GM12878 (cell line): ENCODE measurements around the gene RBBP6. TPM values are rescaled to one million over a fixed set of nuclear protein-coding genes. Genes with fewer than 3 reads are reported as not detected.

Experiments
- ATAC-seq: fragments of 200-7000 bp; cut with Tn5 transposase; 3 replicates; pipeline ENCODE4 v1.9.1; 2020; ENCODE audit warnings: mild to moderate bottlenecking, moderate library complexity
- BruUV-seq: library from RNA; stranded (reverse); fragments of 400-500 nt; replicated peaks from 2 replicates; lab custom pipeline; 2021; lab: Mats Ljungman, UMichigan
- CTCF ChIA-PET: fragments of 300-600 bp; sonication (Branson Sonifier 250); formaldehyde crosslinking; extraction: SDS; loops from one replicate; lab custom pipeline; 2021; ENCODE audit warnings: inconsistent platforms; lab: Yijun Ruan, JAX
- POLR2A ChIA-PET: fragments of 350-600 bp; formaldehyde crosslinking; extraction: SDS; loops from one replicate; lab custom pipeline; 2021; ENCODE audit warnings: inconsistent platforms; lab: Charles Lee
- RAD21 ChIA-PET: fragments of 300-600 bp; sonication (Branson Sonifier 250); formaldehyde crosslinking; loops from one replicate; lab custom pipeline; 2023; ENCODE audit warnings: antibody characterized with exemption; ENCODE audit not compliant: unreplicated experiment; lab: Charles Lee
- SMC1A ChIA-PET: fragments of 300-600 bp; sonication (Branson Sonifier 250); formaldehyde crosslinking; loops from one replicate; lab custom pipeline; 2023; ENCODE audit not compliant: unreplicated experiment, uncharacterized antibody; lab: Charles Lee
- DNase-seq: peaks from one replicate; pipeline ENCODE4 v3.0.0-alpha.2; 2011; ENCODE audit warnings: low read depth, low spot score
- FAIRE-seq: peaks from 3 replicates; lab custom pipeline; 2011; peaks lifted over from hg19 to GRCh38; lab: Jason Lieb, UNC
- H2AFZ ChIP-seq: 2 replicates; pipeline ENCODE4 v1.6.0; 2011; ENCODE audit warnings: low read depth, low read length, control low read depth; ENCODE audit not compliant: control insufficient read depth
- H3K27ac ChIP-seq: 2 replicates; pipeline ENCODE4 v1.5.1; 2011; ENCODE audit warnings: control low read depth; ENCODE audit not compliant: control insufficient read depth, insufficient read depth
- H3K27me3 ChIP-seq, 2 experiments: replicated peaks in 1 of 2; 2 replicates each; pipeline versions ENCODE4 v1.6.0 to v1.6.1; 2011; ENCODE audit warnings: low read length in 1 of 2; ENCODE audit not compliant: control insufficient read depth in 2 of 2, insufficient read depth in 2 of 2
- H3K36me3 ChIP-seq, 2 experiments: 2 replicates each; pipeline ENCODE4 v1.5.1; 2011; ENCODE audit warnings: low read length in 1 of 2; ENCODE audit not compliant: control insufficient read depth in 2 of 2, insufficient read depth in 2 of 2
- H3K4me1 ChIP-seq: 2 replicates; pipeline ENCODE4 v1.6.1; 2011; ENCODE audit warnings: mild to moderate bottlenecking, low read length, moderate library complexity, mixed read lengths; ENCODE audit not compliant: control insufficient read depth, insufficient read depth
- H3K4me2 ChIP-seq: 2 replicates; pipeline ENCODE4 v1.6.0; 2011; ENCODE audit warnings: control low read depth; ENCODE audit not compliant: control insufficient read depth, insufficient read depth
- H3K4me3 ChIP-seq: fragments of 200-600 bp; sonication (generic); 2 replicates; pipeline ENCODE4 v1.5.1; 2016
- H3K79me2 ChIP-seq: 2 replicates; pipeline ENCODE4 v1.6.0; 2011; ENCODE audit warnings: low read length; ENCODE audit not compliant: control insufficient read depth, insufficient read depth
- H3K9ac ChIP-seq: 2 replicates; pipeline ENCODE4 v1.8.0; 2011; ENCODE audit warnings: low read length, control low read depth, mixed read lengths; ENCODE audit not compliant: control insufficient read depth, insufficient read depth
- H3K9me3 ChIP-seq: replicated peaks from 3 replicates; pipeline ENCODE4 v1.5.1; 2011; ENCODE audit warnings: mild to moderate bottlenecking, low read length; ENCODE audit not compliant: control insufficient read depth, insufficient read depth
- H4K20me1 ChIP-seq: 2 replicates; pipeline ENCODE4 v1.6.0; 2011; ENCODE audit not compliant: control insufficient read depth, insufficient read depth
- GABPA ChIP-seq: IDR thresholded peaks from 2 replicates; pipeline ENCODE4 v1.6.1; 2014; ENCODE audit warnings: antibody characterized with exemption, low read depth, mild to moderate bottlenecking, inconsistent platforms
- KDM1A ChIP-seq: fragments of 200-600 bp; sonication (generic); IDR thresholded peaks from 2 replicates; pipeline ENCODE4 v1.6.1; 2016; ENCODE audit warnings: borderline replicate concordance
- NR2F1 ChIP-seq: fragments of 450-650 bp; conservative IDR thresholded peaks from 2 replicates; pipeline ENCODE4 v1.6.1; 2017; ENCODE audit warnings: mild to moderate bottlenecking
- RCOR1 ChIP-seq: conservative IDR thresholded peaks from 2 replicates; pipeline ENCODE4 v1.6.1; 2012; ENCODE audit warnings: low read depth, low read length, improper control_type of control experiment
- SPI1 ChIP-seq: IDR thresholded peaks from 2 replicates; pipeline ENCODE4 v1.6.1; 2011; ENCODE audit warnings: low read depth, mild to moderate bottlenecking, low read length, moderate library complexity, borderline replicate concordance; ENCODE audit not compliant: insufficient read depth
- SREBF1 ChIP-seq: IDR thresholded peaks from 2 replicates; pipeline ENCODE4 v1.6.1; 2012; ENCODE audit warnings: mild to moderate bottlenecking, low read length
- SUPT20H ChIP-seq: IDR thresholded peaks from 2 replicates; pipeline ENCODE4 v1.6.1; 2011; ENCODE audit warnings: low read depth, mild to moderate bottlenecking, low read length, moderate library complexity, borderline replicate concordance; ENCODE audit not compliant: control insufficient read depth
- TCF7 ChIP-seq: IDR thresholded peaks from 2 replicates; pipeline ENCODE4 v1.6.1; 2014; ENCODE audit warnings: antibody characterized with exemption, borderline replicate concordance
- ZSCAN29 ChIP-seq: fragments of 450-650 bp; IDR thresholded peaks from 2 replicates; pipeline ENCODE4 v1.6.1; 2017; ENCODE audit warnings: mild to moderate bottlenecking, moderate library complexity
- WGBS: methylation state at CpG from one replicate; pipeline ENCODE4 v1.1.6; 2016; ENCODE audit warnings: low lambda C conversion rate; ENCODE audit not compliant: insufficient replicate concordance, insufficient coverage; ENCODE audit errors: missing lambda C conversion rate; 5-methylcytosine and 5-hydroxymethylcytosine counted together
- in situ Hi-C: fragments of 300-500 bp; cut with MboI; formaldehyde crosslinking; loops from 9 replicates; pipeline ENCODE4 v1.14.3; 2018; ENCODE audit warnings: mixed read lengths
- intact Hi-C: fragments of 100-400 bp; cut with micrococcal nuclease; formaldehyde crosslinking; loops from one replicate; pipeline ENCODE4 v1.14.2; 2022; ENCODE audit not compliant: unreplicated experiment
- polyA plus RNA-seq, 11 experiments: library from polyadenylated mRNA; depleted of rRNA in 4 of 11; unstranded in 6 of 11; stranded (reverse) in 5 of 11; fragments of >200 nt; fragmentation: Nextera tagmentation in 4 of 11; fragmentation: Illumina TruSeq in 1 of 11; extraction: Ambion mirVana in 4 of 11; extraction: Trizol in 1 of 11; gene quantifications; 1 replicate in 1 of 11; 2 replicates in 10 of 11; pipeline versions ENCODE4 v1.2.1 to v1.2.3, GENCODE V29; 2011 to 2016; ENCODE audit warnings: inconsistent platforms in 2 of 11, missing spikeins in 2 of 11, low read depth in 1 of 11
- total RNA-seq, 4 experiments: library from RNA; depleted of rRNA in 3 of 4; stranded (reverse); fragments of >200 nt in 3 of 4; fragmentation: Illumina TruSeq in 1 of 4; extraction: Trizol in 1 of 4; gene quantifications; 2 replicates each; pipeline versions ENCODE4 v1.2.1 to v1.2.3, GENCODE V29; 2013 to 2021
- TF ChIP-seq, protein P1 (sequence below): fragments of 450-650 bp; IDR thresholded peaks from 2 replicates; pipeline ENCODE4 v1.6.1; 2017; ENCODE audit warnings: mild to moderate bottlenecking, moderate library complexity

Gene RBBP6
- total and polyA plus RNA-seq, 10 of the 15 experiments (the other 5 are each of a cell fraction or from before 2014, with no cell fraction given), result 16.9 to 80.2 (median 36.5) TPM

DNA sequence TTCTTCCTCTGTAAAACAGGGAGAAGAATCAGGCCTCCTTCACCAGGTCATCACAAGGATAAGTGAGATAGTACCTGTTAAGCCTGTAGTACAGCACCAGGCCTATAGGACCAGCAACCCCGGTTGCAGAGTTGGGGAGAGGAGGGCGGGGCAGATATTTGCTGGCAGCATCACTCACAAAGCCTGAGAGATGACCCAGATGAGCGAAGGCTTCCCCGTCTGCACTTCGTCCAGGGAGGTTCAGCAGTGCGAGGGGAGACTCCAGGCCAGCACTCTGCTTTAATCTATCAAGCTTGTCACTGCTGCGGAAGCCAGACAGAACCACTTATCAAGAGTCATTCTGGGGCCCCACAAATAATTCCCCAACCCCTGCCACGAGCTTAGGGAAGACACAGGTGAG is 15.8 kb upstream of the RBBP6 start:
- FAIRE-seq (no peak), DNase-seq (no peak), ATAC-seq (peak; percentile 57; the same call in 2 of the 3 replicates)
- Histone ChIP-seq H3K36me3 (no peaks in the 10 kb centered on the region), H3K4me1 (peaks cover 3% of the 10 kb centered on the region; the same call in 1 of the 2 replicates), H3K9ac (no peak overlapping the region), H3K4me3 (no peak overlapping the region), H3K4me2 (no peak overlapping the region), H3K27ac (no peak overlapping the region), H2AFZ (no peak overlapping the region), H3K79me2 (no peaks in the 10 kb centered on the region), H3K9me3 (no peaks in the 10 kb centered on the region), H3K27me3 (no peaks in the 10 kb centered on the region), H4K20me1 (no peaks in the 10 kb centered on the region)
- no TSS peak for BruUV-seq
- no peak for TF ChIP-seq SREBF1
- no peak for TF ChIP-seq TCF7
- no peak for TF ChIP-seq GABPA
- TF ChIP-seq RCOR1, result no peak
- no peak for TF ChIP-seq ZSCAN29
- no peak for TF ChIP-seq SPI1
- TF ChIP-seq KDM1A, result no peak
- TF ChIP-seq, protein P1, sequence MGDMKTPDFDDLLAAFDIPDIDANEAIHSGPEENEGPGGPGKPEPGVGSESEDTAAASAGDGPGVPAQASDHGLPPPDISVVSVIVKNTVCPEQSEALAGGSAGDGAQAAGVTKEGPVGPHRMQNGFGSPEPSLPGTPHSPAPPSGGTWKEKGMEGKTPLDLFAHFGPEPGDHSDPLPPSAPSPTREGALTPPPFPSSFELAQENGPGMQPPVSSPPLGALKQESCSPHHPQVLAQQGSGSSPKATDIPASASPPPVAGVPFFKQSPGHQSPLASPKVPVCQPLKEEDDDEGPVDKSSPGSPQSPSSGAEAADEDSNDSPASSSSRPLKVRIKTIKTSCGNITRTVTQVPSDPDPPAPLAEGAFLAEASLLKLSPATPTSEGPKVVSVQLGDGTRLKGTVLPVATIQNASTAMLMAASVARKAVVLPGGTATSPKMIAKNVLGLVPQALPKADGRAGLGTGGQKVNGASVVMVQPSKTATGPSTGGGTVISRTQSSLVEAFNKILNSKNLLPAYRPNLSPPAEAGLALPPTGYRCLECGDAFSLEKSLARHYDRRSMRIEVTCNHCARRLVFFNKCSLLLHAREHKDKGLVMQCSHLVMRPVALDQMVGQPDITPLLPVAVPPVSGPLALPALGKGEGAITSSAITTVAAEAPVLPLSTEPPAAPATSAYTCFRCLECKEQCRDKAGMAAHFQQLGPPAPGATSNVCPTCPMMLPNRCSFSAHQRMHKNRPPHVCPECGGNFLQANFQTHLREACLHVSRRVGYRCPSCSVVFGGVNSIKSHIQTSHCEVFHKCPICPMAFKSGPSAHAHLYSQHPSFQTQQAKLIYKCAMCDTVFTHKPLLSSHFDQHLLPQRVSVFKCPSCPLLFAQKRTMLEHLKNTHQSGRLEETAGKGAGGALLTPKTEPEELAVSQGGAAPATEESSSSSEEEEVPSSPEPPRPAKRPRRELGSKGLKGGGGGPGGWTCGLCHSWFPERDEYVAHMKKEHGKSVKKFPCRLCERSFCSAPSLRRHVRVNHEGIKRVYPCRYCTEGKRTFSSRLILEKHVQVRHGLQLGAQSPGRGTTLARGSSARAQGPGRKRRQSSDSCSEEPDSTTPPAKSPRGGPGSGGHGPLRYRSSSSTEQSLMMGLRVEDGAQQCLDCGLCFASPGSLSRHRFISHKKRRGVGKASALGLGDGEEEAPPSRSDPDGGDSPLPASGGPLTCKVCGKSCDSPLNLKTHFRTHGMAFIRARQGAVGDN, result no peak
- TF ChIP-seq NR2F1, result no peak
- TF ChIP-seq SUPT20H, result no peak
- intact Hi-C loops (no loop called here), in situ Hi-C loops (no loop called here)
- ChIA-PET POLR2A (interaction anchor here (0.8 kb wide), 1 partner anchor 23 kb away, joined by 3 read pairs; no protein-coding TSS in a partner anchor), SMC1A (interaction anchor here (0.6 kb wide), 1 partner anchor 297 kb away, joined by 3 read pairs; no protein-coding TSS in a partner anchor), RAD21 (no interaction called here), CTCF (interaction anchor here (1.4 to 1.5 kb wide), 2 partner anchors 15 to 19 kb away, joined by 3 to 4 read pairs; partner anchors contain the start of gene RBBP6)
- 59% methylated on average over 8 of the region's 8 CpGs for WGBS
